Large intestine (tissue), 3 donors: ENCODE data around the gene GJD3. TPM values are rescaled to one million over a fixed set of nuclear protein-coding genes. Genes with fewer than 3 reads are reported as not detected.

Source experiments
- DNase-seq, 2 donors: peaks; one replicate each; pipeline versions ENCODE4 v3.0.0 to v3.0.0-alpha.2; 2013
- H3K27ac ChIP-seq: one replicate; pipeline ENCODE4 v1.5.1; 2013; ENCODE audit warnings: low read length
- H3K27me3 ChIP-seq: 2 replicates; pipeline ENCODE4 v1.6.1; 2013; ENCODE audit warnings: low read length; ENCODE audit not compliant: control insufficient read depth, insufficient read depth
- H3K36me3 ChIP-seq: 2 replicates; pipeline ENCODE4 v1.6.1; 2013; ENCODE audit warnings: low read length; ENCODE audit not compliant: control insufficient read depth, insufficient read depth
- H3K4me1 ChIP-seq: one replicate; pipeline ENCODE4 v1.6.1; 2013; ENCODE audit warnings: low read length; ENCODE audit not compliant: control insufficient read depth, insufficient read depth
- H3K4me3 ChIP-seq: one replicate; pipeline ENCODE4 v1.5.1; 2013; ENCODE audit warnings: low read length
- H3K9me3 ChIP-seq: one replicate; pipeline ENCODE4 v1.6.1; 2013; ENCODE audit warnings: mild to moderate bottlenecking, low read depth, low read length, moderate library complexity; ENCODE audit not compliant: control insufficient read depth
- WGBS: methylation state at CpG from one replicate; pipeline ENCODE4 v1.1.5; 2013; ENCODE audit warnings: low lambda C conversion rate; ENCODE audit not compliant: insufficient coverage; 5-methylcytosine and 5-hydroxymethylcytosine counted together
- polyA plus RNA-seq: library from polyadenylated mRNA; unstranded; fragments of 120-200 nt; gene quantifications from one replicate; pipeline ENCODE4 v1.2.1, GENCODE V29; 2013

GJD3 gene
- polyA plus RNA-seq, 1 donor = 0.36 TPM

DNA sequence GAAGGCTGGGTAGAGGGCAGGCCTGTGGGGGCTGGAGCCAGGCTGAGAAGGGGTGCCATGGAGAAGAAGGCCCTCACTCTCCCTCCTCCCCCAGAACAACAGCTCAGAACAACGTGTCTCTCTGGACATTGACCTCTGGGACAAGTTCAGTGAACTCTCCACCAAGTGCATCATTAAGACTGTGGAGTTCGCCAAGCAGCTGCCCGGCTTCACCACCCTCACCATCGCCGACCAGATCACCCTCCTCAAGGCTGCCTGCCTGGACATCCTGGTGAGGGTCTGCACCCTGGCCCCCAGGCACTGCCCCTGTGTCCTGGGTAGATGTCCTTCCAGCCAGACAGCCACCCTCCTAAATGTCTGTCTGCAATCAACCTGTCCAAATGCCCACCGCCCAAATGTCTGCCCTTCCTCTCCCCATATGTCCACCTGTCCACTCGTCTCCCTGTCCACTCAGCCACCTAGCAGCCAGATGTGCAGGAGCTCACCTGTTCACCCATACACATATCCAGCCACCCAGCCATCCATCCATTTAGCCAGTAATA lies 12.2 kb downstream of the GJD3 start:
- no CpG with 5 or more reads among the region's 7 CpGs for WGBS
- Histone ChIP-seq H3K9me3 (no peaks in the 10 kb centered on the region), H3K27ac (peak overlapping the region; percentile 46), H3K4me1 (peaks cover 65% of the 10 kb centered on the region), H3K27me3 (no peaks in the 10 kb centered on the region), H3K36me3 (peaks cover 90% of the 10 kb centered on the region), H3K4me3 (no peak overlapping the region)
- peak in 1 of 2 donors; percentile 67 for DNase-seq

- Histone ChIP-seq H3K27ac (peak overlapping the region; percentile 46), H3K4me1 (peaks cover 72% of the 10 kb centered on the region), H3K4me3 (no peak overlapping the region), H3K27me3 (no peaks in the 10 kb centered on the region), H3K9me3 (no peaks in the 10 kb centered on the region), H3K36me3 (peaks cover 86% of the 10 kb centered on the region)
- no CpG with 5 or more reads among the region's 27 CpGs for WGBS
- no peak for DNase-seq
These were observed 12.9 kb downstream of the GJD3 start for GRCh38 chr17:40351359-40352236.

- Histone ChIP-seq H3K36me3 (peaks cover 79% of the 10 kb centered on the region), H3K9me3 (no peaks in the 10 kb centered on the region), H3K27me3 (no peaks in the 10 kb centered on the region), H3K4me3 (no peak overlapping the region), H3K27ac (peak overlapping the region; percentile 28), H3K4me1 (peaks cover 79% of the 10 kb centered on the region)
- 67% methylated on average over 1 of the region's 17 CpGs for WGBS
- no peak for DNase-seq
These were observed 13.7 kb downstream of the GJD3 start for GRCh38 chr17:40350689-40351358.

DNA sequence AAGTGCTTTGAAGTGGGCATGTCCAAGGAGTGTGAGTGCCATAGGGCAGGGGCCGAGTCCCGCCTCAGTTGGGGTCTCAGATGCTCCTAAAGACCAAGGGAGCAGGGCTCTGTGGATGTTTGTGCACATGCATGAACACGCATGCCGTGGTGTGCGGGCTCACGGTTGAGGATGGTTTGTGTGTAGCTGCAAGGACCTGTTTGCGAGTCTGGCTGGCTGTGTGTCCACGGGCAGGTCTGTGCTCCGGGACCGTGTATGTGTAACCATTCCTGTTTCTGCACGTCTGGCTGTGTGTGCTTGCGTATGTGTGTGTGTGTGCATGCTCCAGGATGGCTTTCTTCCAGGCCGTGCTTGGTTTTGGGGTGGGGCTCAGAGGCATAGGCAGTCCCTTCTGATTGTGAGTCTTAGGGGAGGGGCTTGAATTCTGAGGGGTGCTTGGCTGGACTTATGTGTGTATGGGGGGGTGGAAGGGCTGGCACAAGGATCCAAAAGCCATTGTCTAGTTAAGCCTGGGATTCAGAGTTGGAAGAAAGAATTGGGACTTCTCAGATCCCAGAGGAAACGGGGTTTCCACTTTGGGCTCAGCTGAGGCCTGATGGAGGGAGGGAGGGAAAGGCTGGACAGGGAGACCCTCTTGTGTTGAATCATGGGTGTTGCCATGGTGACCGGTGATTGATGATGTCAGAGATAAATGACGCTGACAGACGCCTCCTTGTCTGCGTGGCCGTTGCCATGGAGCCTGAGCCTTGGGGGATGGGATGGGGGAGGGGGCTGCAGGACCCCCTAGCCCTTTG lies 14.4 kb downstream of the GJD3 start:
- Histone ChIP-seq H3K27me3 (no peaks in the 10 kb centered on the region), H3K27ac (peak overlapping the region; percentile 28), H3K36me3 (peaks cover 71% of the 10 kb centered on the region), H3K4me1 (peaks cover 72% of the 10 kb centered on the region), H3K4me3 (no peak overlapping the region), H3K9me3 (no peaks in the 10 kb centered on the region)
- WGBS = no CpG with 5 or more reads among the region's 19 CpGs
- peak in 1 of 2 donors; percentile 41 for DNase-seq

GRCh38 chr17:40349477-40349894 lies 15.1 kb downstream of the GJD3 start:
- H3K27ac ChIP-seq = peak overlapping the region; percentile 28
- WGBS = no CpG with 5 or more reads among the region's 10 CpGs
- no peaks in the 10 kb centered on the region for H3K9me3 ChIP-seq
- H3K4me3 ChIP-seq = no peak overlapping the region
- H3K27me3 ChIP-seq = no peaks in the 10 kb centered on the region
- DNase-seq = no peak
- peaks cover 65% of the 10 kb centered on the region for H3K36me3 ChIP-seq
- peaks cover 75% of the 10 kb centered on the region for H3K4me1 ChIP-seq

- WGBS = no CpG with 5 or more reads among the region's 17 CpGs
- DNase-seq = no peak
- Histone ChIP-seq H3K9me3 (no peaks in the 10 kb centered on the region), H3K27ac (peak overlapping the region; percentile 16), H3K36me3 (peaks cover 59% of the 10 kb centered on the region), H3K4me1 (peaks cover 80% of the 10 kb centered on the region), H3K4me3 (no peak overlapping the region), H3K27me3 (no peaks in the 10 kb centered on the region)
These were observed 15.7 kb downstream of the GJD3 start for GRCh38 chr17:40348562-40349476.

DNA sequence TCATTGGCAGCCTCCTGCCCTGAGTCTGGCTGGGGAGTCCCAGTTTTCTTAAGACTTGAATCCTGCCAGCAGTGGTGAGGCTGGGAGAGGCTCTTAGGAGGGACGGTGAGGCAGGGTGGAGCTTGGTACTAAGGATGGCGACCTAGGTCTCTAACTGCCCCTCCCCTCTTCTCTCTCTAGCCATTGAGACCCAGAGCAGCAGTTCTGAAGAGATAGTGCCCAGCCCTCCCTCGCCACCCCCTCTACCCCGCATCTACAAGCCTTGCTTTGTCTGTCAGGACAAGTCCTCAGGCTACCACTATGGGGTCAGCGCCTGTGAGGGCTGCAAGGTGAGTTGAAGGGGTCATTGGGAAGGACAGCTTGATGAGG lies 16.4 kb downstream of the GJD3 start:
- Histone ChIP-seq H3K27ac (peak overlapping the region; percentile 5), H3K27me3 (no peaks in the 10 kb centered on the region), H3K9me3 (no peaks in the 10 kb centered on the region), H3K36me3 (peaks cover 52% of the 10 kb centered on the region), H3K4me3 (no peak overlapping the region), H3K4me1 (peaks cover 80% of the 10 kb centered on the region)
- WGBS = no CpG with 5 or more reads among the region's 5 CpGs
- no peak for DNase-seq

- Histone ChIP-seq H3K9me3 (no peaks in the 10 kb centered on the region), H3K27ac (peak overlapping the region; percentile 96), H3K4me3 (no peak overlapping the region), H3K36me3 (peaks cover 46% of the 10 kb centered on the region), H3K27me3 (no peaks in the 10 kb centered on the region), H3K4me1 (peaks cover 74% of the 10 kb centered on the region)
- no peak for DNase-seq
- no CpG with 5 or more reads among the region's 9 CpGs for WGBS
These were observed 17.0 kb downstream of the GJD3 start for GRCh38 chr17:40347319-40348135.

GRCh38 chr17:40346765-40347158 lies 17.8 kb downstream of the GJD3 start:
- no peaks in the 10 kb centered on the region for H3K9me3 ChIP-seq
- H3K27me3 ChIP-seq = no peaks in the 10 kb centered on the region
- H3K36me3 ChIP-seq = peaks cover 38% of the 10 kb centered on the region
- DNase-seq = no peak
- peaks cover 66% of the 10 kb centered on the region for H3K4me1 ChIP-seq
- peak overlapping the region; percentile 96 for H3K27ac ChIP-seq
- H3K4me3 ChIP-seq = peak overlapping the region; percentile 82
- WGBS = no CpG with 5 or more reads among the region's 1 CpG
